Hematopoietic multipotent progenitor cell (in vitro differentiated cells): ENCODE data around the gene AKIRIN1. TPM values are rescaled to one million over a fixed set of nuclear protein-coding genes. Genes with fewer than 3 reads are reported as not detected.
"Not testable (repeated sequence)": the region's sequence is repeated elsewhere in the genome, so short reads cannot be mapped to it uniquely, and the experiment has no call there.

ENCODE experiments used
- DNase-seq, 3 donors: peaks; one replicate each; pipeline ENCODE4 v3.0.0-alpha.2; 2011 to 2015; ENCODE audit warnings: low read depth in 2 of 3, low spot score in 2 of 3
- small RNA-seq: library from RNA; depleted of rRNA; stranded (forward); fragments of <200 nt; gene quantifications from one replicate; pipeline ENCODE3, GENCODE V24; 2012
- total RNA-seq: library from RNA; depleted of rRNA; stranded (reverse); fragments of >200 nt; gene quantifications from one replicate; pipeline ENCODE4 v1.2.3, GENCODE V29; 2012

The AKIRIN1 gene
- total RNA-seq, 1 donor, result 24.2 TPM

DNA sequence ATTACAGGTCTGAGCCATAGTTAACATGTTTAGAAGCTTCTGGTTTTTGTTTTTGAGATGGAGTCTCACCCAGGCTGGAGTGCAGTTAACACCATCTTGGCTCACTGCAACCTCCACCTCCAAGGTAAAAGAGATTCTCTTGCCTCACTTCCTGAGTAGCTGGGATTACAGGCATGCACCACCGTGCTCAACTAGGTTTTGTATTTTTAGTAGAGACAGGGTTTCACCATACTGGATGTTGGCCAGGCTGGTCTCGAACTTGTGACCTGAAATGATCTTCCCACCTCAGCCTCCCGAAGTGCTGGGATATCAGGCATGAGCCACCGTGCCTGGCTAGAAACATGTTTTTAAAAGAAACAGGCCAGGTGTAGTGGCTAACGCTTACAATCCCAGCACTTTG is 45.6 kb downstream of the AKIRIN1 start:
- DNase-seq, result no peak

DNA sequence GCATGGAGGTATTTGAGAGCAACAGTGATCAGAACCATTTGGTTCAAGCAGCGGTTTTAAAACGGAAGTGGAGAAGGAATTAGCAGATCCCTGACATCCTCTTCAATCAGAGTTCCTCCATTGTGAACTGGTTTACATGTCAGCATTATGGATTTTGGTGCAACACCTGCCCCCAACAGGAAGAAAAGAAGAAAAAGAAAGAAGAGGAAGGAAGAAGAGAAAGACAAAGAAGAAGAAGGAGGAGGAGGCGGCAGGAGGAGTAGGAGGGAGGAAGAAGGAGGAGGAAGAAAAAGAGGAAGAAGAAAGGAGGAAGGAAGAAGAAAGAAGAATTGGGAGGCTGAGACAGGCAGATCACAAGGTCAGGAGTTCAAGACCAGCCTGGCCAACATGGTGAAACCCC is 52.4 kb downstream of the AKIRIN1 start:
- no peak for DNase-seq

DNA sequence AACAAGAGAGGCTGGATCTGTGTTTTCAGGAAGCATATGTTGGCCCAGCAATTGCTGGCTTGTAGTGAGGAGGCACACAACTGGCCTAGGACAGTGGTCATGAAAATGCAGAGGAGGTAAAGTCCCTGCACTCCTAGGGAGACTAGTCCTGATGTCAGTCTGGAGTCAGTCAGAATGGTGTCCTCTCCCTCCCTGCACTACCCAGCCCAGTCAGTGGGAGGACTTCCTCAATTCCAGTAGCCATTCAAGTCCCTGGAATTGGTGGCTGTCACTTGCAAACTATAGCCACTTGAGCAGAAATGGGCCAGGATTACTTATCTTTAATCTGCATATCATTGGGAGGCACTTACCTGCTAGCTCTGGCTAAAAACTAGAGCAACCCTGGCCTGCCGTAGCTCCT is 53.7 kb downstream of the AKIRIN1 start:
- no peak for DNase-seq

DNA sequence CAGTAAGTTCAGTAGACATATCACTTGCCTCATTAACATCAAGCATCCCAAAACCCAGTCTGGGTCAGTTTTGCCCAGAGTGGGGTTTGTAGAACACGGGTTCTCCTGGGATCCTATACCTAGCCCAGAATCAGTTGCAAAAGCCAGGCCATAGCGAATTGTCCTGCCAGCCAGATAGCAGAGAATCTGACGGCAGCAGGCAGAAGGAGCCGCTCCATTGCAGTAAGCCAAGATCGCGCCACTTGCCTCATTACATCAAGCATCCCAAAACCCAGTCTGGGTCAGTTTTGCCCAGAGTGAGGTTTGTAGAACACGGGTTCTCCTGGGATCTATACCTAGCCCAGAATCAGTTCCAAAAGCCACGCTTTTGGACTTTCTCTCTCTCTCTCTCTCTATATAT is 54.2 kb downstream of the AKIRIN1 start:
- DNase-seq, result no peak

DNA sequence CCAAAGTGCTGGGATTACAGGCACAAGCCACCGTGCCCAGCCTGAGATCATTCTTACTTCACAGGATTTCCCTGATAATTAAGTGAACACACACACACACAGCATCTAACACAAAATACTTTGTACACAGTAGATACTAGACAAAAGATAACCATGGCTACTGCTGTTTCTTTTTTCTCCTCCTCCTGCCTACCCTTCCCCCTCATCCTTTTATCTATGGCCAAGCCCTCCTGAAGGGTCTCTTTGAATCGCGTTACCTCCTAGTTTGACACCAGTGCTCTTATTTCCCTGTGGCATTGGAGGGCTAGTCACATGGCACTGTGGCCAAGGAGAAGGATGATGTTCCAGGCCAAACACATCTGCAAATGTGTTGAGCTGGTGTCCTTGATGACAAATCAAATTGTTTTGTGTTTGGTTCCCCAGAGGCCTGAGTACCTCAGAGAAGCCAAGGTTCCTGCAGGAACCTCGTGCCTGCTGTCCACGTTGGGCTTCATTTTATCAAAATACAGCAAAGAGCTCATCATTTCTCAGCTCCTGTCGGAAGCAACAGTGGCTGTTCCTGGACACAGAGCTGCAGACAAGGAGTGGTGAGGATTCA is 55.6 kb downstream of the AKIRIN1 start:
- no peak for DNase-seq

DNA sequence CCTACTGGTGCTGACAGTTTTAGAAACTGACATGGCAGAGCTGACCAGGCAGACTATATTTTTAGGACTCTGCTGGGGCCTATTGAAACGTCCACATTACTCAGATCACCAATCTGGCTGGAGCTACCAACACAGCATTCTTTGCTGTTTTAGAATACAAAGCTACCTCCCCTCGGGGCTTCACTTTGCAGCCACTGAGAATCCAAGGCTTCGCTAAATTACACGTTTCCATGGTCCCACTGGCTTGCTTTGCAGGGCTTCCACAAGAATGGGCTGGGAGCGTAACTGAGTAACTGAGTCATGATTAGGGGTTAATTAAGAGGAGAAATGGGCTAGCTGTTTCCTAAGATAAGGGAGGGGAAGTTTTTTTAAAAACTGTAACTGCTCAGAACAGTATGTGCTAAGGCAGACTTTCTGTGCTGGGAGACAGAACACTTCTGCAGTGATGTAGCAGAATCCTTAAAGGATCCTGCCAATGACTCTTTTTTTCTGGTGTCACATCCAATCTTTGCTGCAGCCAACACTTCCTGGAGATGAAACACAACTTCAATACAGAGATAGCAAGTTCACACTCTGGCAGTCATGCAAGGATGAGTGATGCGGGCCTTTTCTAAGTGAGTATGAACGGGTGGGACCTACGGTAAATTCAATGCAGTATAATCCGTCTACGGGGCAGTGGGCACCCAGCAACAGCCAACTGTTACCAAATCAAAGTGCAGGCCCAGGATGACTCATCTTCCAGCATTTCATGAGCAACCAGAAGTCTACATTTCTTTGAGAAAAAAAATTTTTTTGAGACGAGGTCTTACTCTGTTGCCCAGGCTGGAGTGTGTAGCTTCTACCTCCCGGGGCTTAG is 56.5 kb downstream of the AKIRIN1 start:
- DNase-seq, result peak in 2 of 3 donors; percentile 72 to 86

DNA sequence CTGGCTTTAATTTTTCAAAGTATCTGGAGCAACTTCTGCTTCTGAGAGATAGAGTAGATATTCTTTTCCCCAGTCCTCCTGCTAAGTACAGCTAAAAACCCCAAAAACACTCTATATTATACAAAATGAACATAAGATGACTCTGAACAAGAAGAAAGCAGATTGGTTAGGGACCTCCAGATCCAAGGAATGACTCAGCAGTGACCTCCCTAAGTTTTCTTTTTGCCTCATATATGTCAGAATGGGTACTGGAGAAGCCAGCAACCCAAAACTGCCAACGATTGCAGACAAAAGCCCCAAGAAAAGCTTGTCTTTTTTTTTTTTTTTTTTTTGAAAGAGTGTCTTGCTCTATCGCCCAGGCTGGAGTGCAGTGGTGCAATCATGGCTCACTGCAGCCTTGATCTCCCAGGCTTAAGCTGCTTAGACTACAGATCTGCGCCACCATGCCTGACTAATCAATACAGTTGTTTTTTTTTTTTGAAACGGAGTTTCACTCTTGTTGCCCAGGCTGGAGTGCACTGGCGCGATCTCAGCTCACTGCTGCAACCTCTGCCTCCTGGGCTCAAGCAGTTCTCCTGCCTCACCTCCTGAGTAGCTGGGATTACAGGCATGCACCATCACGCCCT is 57.8 kb downstream of the AKIRIN1 start:
- DNase-seq, result no peak

DNA sequence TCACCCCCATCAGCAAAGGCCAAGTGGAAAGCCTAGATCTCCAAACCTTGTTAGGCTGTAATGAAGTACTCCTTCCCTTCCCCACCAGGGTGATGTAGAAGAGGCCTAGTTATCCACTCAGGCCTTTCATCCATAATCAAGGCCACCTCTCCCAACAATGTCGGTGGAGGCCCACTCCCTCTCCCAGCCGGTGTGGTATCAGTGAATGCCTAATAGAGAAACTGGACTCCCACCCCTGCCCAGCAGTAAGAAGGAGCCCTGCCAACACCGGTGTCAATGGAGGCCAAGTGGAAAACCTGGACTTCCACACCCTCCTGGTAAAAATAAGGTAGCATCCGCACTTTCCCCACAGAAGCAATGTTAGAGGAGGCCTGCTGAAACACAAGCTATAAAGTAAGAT is 58.9 kb downstream of the AKIRIN1 start:
- no peak for DNase-seq

DNA sequence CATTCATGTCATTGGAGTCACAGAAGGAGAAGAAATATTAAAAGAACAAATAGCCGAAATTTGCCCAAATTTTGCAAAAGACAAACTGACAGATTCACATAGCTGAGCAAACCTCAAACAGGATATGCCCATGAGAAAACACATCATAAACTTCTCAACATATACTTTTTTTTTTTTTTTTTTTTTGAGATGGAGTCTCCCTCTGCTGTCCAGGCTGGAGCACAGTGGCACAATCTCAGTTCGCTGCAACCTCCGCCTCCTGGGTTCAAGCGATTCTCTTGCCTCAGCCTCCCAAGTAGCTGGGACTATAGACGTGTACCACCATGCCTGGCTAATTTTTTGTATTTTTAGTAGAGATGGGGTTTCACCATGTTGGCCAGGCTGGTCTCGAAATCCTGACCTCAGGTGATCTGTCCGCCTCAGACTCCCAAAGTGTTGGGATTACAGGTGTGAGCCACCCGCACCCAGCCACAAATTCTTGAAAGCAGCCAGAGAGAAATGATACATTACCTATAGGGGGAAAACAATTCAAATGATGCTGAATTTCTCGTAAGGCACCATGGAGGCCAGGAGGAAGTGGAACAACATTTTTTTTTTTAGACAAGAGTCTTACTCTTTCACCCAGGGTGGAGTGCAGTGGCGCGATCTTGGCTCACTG is 60.2 kb downstream of the AKIRIN1 start:
- not testable (repeated sequence) for DNase-seq

DNA sequence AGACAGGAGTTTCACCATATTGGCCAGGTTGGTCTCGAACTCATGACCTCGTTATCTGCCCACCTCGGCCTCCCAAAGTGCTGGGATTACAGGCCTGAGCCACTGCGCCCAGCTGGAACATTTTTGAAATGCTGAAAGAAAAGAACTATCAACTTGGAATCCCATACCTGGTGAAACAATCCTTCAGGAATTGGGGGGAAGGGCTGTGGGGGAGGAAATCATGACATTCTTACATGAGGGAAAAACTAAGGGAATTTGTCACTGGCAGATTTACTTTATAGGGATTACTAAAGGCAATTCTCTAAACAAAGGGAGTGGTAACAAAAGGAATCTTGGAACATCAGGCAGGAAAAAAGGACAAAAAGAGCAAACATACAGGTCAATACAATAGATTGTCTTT is 60.9 kb downstream of the AKIRIN1 start:
- DNase-seq, result no peak

DNA sequence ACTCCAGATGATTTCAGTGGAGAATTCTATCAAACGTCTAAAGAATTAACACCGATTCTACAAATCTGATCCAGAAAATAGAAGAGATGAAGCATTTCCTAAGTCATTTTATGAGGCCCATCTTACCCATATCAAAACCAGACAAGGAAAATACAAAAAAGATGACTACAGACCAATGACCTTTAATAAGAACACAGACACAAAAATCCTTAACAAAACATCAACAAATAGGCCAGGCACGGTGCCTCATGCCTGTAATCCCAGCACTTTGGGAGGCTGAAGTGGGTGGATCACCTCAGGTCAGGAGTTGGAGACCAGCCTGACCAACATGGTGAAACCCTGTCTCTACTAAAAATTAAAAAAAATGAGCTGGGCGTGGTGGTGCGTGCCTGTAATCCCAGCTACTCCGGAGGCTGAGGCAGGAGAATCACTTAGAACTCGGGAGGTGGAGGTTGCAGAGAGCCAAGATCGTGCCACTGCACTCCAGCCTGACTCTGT is 64.2 kb downstream of the AKIRIN1 start:
- DNase-seq, result not testable (repeated sequence)

Small RNAs within 50 kb of the gene (small RNA-seq; reads per million reads assigned to genes)
- gene RF00019, result not detected

Other genes with a start within 250 kb of the AKIRIN1 start
- 5.4 TPM for gene RRAGC, start 131.5 kb upstream of the AKIRIN1 start, total RNA-seq
- gene MYCBP, start 117.9 kb upstream of the AKIRIN1 start, total RNA-seq, result 8.6 TPM
- not detected for gene GJA9, start 109.7 kb upstream of the AKIRIN1 start, total RNA-seq
- under 0.01 TPM for gene RHBDL2, start 49.4 kb upstream of the AKIRIN1 start, total RNA-seq
- gene NDUFS5, start 35.1 kb downstream of the AKIRIN1 start, total RNA-seq, result 118 TPM
- gene MACF1, start 213.4 kb downstream of the AKIRIN1 start, total RNA-seq, result 352 TPM